GM18907 (cell line): Measurements from ENCODE around the gene CPED1.
"Not testable (repeated sequence)": the region's sequence is repeated elsewhere in the genome, so short reads cannot be mapped to it uniquely, and the experiment has no call there.

Experiments used
- ATAC-seq: cut with Tn5 transposase; IDR thresholded peaks from one replicate; pipeline ENCODE4 v1.9.1; 2021; ENCODE audit warnings: mild to moderate bottlenecking, moderate library complexity; ENCODE audit not compliant: unreplicated experiment

Gene CPED1

GRCh38 chr7:121205777-121206176, 217.3 kb downstream of the CPED1 start:
- ATAC-seq, result no peak

DNA sequence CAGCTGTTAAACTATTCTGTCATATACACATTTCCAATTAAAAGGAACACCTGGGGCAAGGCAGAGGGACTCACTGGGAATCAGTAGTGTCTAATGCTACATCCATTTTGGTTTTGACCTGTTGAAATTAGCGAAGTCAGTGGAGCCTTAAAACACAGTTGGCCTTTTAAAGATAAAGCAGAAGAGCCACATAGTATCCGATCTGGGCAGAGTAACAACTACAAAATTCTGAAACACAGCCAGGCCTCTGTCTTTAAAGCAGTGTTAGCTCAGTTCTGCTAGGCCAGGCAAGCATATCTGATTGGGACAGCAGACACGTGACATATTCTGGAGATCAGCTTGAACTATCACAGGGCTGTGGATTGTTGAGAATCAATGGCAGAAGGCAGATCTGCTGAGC, 222.7 kb downstream of the CPED1 start:
- ATAC-seq, result no peak

- no peak for ATAC-seq
Observed at GRCh38 chr7:121212036-121212435, 223.5 kb downstream of the CPED1 start.

DNA sequence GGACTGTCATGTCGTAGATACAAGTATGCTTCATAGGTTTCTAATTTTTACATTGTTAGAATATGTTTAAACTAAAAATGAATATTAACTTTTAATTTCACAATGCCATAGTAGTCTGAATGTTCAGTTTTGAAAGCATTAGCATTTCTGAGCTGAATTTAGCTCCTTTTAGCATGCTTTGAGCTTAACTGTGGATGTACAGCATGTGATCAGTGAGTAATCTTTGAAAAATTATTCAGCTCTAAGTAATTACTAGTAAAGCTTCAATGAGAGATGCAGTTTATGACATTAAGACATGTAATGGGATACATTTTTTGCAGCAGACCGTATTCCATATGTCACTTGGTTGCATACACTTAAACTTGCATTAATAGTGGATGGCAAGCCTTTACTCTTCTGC, 226.1 kb downstream of the CPED1 start:
- no peak for ATAC-seq

GRCh38 chr7:121219026-121219425, 230.5 kb downstream of the CPED1 start:
- ATAC-seq, result no peak

GRCh38 chr7:121221108-121221507, 232.6 kb downstream of the CPED1 start:
- ATAC-seq, result not testable (repeated sequence)

- no peak for ATAC-seq
Observed at GRCh38 chr7:121228779-121229178, 240.3 kb downstream of the CPED1 start.

DNA sequence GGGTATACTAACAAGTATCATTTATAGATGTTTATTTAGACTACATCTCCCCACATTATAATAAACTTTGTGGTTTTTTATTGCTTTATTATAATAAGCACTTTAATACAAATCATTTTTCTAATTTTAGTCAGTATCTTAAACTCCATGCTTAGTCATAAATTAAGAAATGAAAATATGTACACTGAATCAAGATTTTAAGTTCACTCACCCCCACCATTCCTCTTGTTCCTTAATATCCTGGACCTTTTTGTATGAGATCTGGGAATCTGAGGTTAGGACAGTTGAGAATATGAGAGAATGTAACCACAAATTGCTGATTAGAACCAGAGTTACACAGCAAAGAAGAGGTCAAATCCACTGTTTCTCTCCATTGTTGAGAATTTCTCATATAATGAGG, 246.7 kb downstream of the CPED1 start:
- ATAC-seq, result no peak

- no peak for ATAC-seq
Observed at GRCh38 chr7:121237601-121238000, 249.1 kb downstream of the CPED1 start.

DNA sequence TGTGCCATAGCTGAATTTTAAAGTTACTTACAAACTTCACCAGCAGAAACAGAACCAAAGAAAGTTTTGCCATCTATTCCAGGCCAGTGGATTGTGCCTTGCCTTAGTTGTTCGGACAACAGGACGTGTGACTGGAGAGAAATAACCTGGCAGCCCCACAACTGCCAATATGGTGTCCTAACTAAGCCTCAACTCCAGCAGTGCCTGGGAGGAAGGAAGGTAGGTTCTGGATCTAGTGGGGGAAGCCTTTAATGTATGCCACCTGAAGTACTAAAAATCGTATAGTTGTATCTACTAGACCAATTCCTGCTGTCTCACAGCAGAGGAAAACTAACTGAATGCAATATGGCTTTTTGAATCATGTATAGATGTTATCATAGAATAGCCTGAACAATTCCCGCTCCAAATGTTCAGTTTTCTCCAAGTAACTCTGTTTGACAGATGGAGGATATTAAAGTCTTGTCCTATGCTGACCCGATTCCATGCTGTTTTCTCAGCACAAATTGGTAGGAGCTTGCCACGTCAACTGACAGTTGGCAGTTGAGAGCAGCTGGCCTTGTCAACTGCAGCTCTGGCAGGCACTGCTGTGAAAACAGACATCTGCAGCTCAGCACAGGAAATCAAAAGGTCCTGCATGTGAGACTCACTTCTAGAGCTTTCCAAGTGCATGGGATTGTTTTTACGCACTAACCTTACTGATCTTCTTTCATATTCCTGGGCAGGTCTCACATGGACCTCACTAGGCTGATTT, 255.8 kb downstream of the CPED1 start:
- no peak for ATAC-seq

GRCh38 chr7:121251367-121251766, 262.9 kb downstream of the CPED1 start:
- ATAC-seq, result not testable (repeated sequence)

DNA sequence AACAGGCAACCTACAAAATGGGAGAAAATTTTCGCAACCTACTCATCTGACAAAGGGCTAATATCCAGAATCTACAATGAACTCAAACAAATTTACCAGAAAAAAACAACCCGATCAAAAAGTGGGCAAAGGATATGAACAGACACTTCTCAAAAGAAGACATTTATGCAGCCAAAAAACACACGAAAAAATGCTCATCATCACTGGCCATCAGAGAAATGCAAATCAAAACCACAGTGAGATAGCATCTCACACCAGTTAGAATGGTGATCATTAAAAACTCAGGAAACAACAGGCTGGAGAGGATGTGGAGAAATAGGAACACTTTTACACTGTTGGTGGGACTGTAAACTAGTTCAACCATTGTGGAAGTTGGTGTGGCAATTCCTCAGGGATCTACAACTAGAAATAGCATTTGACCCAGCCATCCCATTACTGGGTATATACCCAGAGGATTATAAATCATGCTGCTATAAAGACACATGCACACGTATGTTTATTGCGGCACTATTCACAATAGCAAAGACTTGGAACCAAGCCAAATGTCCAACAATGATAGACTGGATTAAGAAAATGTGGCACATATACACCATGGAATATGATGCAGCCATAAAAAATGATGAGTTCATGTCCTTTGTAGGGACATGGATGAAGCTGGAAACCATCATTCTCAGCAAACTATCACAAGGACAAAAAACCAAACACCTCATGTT, 264.2 kb downstream of the CPED1 start:
- ATAC-seq, result not testable (repeated sequence)

GRCh38 chr7:121259826-121260225, 271.3 kb downstream of the CPED1 start:
- no peak for ATAC-seq

- ATAC-seq, result no peak
Observed at GRCh38 chr7:121261207-121261884, 272.8 kb downstream of the CPED1 start.

GRCh38 chr7:121262221-121262620, 273.7 kb downstream of the CPED1 start:
- ATAC-seq, result no peak

DNA sequence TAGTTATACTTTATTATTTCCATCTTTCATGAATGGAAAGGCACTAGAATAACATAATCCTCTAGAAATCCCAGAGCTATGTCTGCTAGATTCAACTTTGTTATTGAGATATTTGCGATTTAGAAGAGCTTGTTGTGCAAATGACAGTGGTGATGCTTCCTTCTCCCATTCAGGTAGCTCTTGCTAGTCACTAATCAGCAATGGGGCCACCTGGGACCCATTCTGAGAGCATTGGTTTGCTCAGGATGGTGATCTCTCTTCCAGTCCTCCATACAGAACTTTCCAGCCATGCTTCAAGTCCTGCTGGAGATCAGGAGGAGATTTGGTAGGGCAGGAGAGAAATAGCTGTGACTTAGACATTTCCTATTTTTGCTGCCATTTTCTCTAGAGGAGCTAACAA, 274.5 kb downstream of the CPED1 start:
- no peak for ATAC-seq

GRCh38 chr7:121266307-121266894, 277.9 kb downstream of the CPED1 start:
- ATAC-seq, result no peak

GRCh38 chr7:121267612-121268011, 279.1 kb downstream of the CPED1 start:
- ATAC-seq, result no peak

- ATAC-seq, result no peak
Observed at GRCh38 chr7:121269798-121270197, 281.3 kb downstream of the CPED1 start.

DNA sequence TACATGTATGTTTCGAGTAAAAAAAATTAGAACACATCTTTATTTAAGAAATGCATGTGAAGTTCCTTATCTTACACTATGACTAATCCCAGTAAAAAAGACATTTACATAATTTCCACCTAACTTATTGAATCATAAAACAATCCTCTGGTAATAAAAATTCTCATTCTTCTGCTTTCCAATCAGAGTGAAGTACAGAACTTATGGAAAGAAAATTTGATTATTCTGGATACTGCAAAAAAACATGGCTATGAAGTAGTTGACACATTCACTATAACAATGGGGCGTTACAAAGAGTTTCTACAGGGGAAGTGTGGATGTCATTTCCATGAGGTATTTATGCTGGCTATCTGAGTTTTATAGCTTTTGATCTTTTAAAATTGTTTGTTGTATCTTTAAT, 282.6 kb downstream of the CPED1 start:
- no peak for ATAC-seq

GRCh38 chr7:121271916-121272315, 283.4 kb downstream of the CPED1 start:
- ATAC-seq, result no peak
